RWPE2 (cell line): ENCODE measurements around the gene RAET1E.

Experiments used
- ATAC-seq: fragments of 200-7000 bp; cut with Tn5 transposase; 3 replicates; pipeline ENCODE4 v1.9.1; 2021; ENCODE audit warnings: low read depth
- DNase-seq: peaks from one replicate; pipeline ENCODE4 v3.0.0-alpha.2; 2020; ENCODE audit warnings: low spot score
- H3K27ac ChIP-seq: fragments of 450-650 bp; 2 replicates; pipeline ENCODE4 v1.5.1; 2017; ENCODE audit warnings: mild to moderate bottlenecking; ENCODE audit not compliant: poor library complexity, severe bottlenecking
- H3K27me3 ChIP-seq: fragments of 250-450 bp; sonication (Bioruptor Pico); 2 replicates; pipeline ENCODE4 v1.5.1; 2021; ENCODE audit warnings: mild to moderate bottlenecking, moderate library complexity; ENCODE audit not compliant: insufficient read depth, poor library complexity, severe bottlenecking
- H3K36me3 ChIP-seq: fragments of 250-450 bp; sonication (Bioruptor Pico); 2 replicates; pipeline ENCODE4 v1.5.1; 2020; ENCODE audit warnings: low read depth, mild to moderate bottlenecking, moderate library complexity
- H3K4me1 ChIP-seq: fragments of 250-450 bp; sonication (Bioruptor Pico); 2 replicates; pipeline ENCODE4 v1.5.1; 2021; ENCODE audit warnings: mild to moderate bottlenecking, moderate library complexity; ENCODE audit not compliant: insufficient read depth, poor library complexity, severe bottlenecking
- H3K4me3 ChIP-seq: fragments of 250-450 bp; sonication (Bioruptor Pico); 2 replicates; pipeline ENCODE4 v1.5.1; 2021; ENCODE audit warnings: mild to moderate bottlenecking, moderate library complexity; ENCODE audit not compliant: severe bottlenecking
- H3K9me3 ChIP-seq: fragments of 250-450 bp; sonication (Bioruptor Pico); 2 replicates; pipeline ENCODE4 v1.5.1; 2021; ENCODE audit warnings: mild to moderate bottlenecking, moderate library complexity; ENCODE audit not compliant: severe bottlenecking
- TF ChIP-seq, protein P1 (sequence below): fragments of 450-650 bp; IDR thresholded peaks from one replicate; pipeline ENCODE4 v1.5.1; 2017; ENCODE audit warnings: mild to moderate bottlenecking, moderate library complexity; ENCODE audit not compliant: poor library complexity, severe bottlenecking

Gene RAET1E

DNA sequence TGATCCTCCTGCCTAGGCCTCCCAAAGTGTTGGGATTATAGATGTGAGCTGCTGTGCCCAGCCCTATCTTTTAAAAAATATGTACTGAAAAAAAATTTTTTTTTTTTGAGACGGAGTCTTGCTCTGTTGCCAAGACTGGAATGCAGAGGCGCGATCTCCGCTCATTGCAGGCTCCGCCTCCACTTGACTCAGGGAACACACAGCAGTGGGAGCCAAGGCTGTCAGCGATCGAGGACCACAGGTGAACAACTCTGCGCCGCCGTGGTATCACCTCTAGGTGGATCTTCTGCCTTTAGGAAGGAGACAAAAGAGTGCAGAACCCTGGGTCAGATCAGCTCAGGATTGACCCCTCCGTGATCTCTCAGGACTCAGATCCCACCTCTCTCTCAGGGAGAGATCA is 13.7 kb downstream of the RAET1E start:
- Histone ChIP-seq H3K4me1 (peaks cover 38% of the 10 kb centered on the region), H3K27ac (no peak overlapping the region), H3K36me3 (no peaks in the 10 kb centered on the region), H3K4me3 (no peak overlapping the region), H3K27me3 (no peaks in the 10 kb centered on the region), H3K9me3 (no peaks in the 10 kb centered on the region)
- DNase-seq (no peak), ATAC-seq (0 out of 3 replicates have a peak, but pooled peaks have one; percentile 8)
- TF ChIP-seq, protein P1, sequence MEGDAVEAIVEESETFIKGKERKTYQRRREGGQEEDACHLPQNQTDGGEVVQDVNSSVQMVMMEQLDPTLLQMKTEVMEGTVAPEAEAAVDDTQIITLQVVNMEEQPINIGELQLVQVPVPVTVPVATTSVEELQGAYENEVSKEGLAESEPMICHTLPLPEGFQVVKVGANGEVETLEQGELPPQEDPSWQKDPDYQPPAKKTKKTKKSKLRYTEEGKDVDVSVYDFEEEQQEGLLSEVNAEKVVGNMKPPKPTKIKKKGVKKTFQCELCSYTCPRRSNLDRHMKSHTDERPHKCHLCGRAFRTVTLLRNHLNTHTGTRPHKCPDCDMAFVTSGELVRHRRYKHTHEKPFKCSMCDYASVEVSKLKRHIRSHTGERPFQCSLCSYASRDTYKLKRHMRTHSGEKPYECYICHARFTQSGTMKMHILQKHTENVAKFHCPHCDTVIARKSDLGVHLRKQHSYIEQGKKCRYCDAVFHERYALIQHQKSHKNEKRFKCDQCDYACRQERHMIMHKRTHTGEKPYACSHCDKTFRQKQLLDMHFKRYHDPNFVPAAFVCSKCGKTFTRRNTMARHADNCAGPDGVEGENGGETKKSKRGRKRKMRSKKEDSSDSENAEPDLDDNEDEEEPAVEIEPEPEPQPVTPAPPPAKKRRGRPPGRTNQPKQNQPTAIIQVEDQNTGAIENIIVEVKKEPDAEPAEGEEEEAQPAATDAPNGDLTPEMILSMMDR = no peak

- H3K27me3 ChIP-seq = no peaks in the 10 kb centered on the region
Measured at GRCh38 chr6:149881860-149882259, 16.1 kb downstream of the RAET1E start.

DNA sequence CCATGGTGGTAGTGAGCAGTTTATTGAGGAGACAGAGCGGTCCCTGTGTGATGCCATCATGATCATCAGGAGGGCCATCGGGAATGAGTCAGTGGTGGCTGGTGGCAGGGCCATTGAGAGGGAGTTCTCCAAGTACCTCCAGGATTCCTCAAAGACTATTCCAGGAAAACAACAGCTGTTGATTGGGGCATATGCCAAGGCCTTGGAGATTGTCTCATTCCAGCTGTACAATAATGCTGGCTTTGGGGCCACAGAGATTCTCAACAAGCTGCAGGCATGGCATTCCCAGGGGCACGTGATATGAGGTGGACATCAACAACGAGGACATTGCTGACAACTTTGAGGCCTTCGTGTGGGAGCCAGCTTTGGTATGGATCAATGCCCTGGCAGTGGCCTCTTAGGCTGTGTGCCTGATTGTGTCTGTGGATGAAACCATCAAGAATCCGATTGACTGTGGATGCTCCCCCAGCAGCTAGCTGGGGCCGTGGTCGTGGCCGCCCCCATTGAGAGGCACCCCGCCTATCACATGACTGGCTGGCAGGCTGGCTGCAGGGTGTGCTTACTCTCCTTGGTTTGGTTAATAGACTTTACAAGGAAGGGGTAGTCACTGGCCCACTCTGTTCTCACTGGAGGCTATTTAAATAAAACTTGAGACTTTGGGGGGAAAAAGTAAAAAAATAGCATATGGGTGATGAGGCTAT is 16.7 kb downstream of the RAET1E start:
- no peak overlapping the region for H3K4me3 ChIP-seq
- peaks cover 8% of the 10 kb centered on the region for H3K4me1 ChIP-seq
- DNase-seq (no peak), ATAC-seq (no peak)
- H3K27me3 ChIP-seq = no peaks in the 10 kb centered on the region
- H3K36me3 ChIP-seq = no peaks in the 10 kb centered on the region
- TF ChIP-seq, protein P1 = no peak
- H3K9me3 ChIP-seq = no peaks in the 10 kb centered on the region
- no peak overlapping the region for H3K27ac ChIP-seq

More at GRCh38 chr6:149881860-149882259, 16.1 kb downstream of the RAET1E start:
- TF ChIP-seq, protein P1 = no peak
- H3K4me1 ChIP-seq = peaks cover 15% of the 10 kb centered on the region
- no peak for ATAC-seq
- H3K9me3 ChIP-seq = no peaks in the 10 kb centered on the region
- H3K36me3 ChIP-seq = no peaks in the 10 kb centered on the region
- no peak overlapping the region for H3K4me3 ChIP-seq
- H3K27ac ChIP-seq = no peak overlapping the region
- no peak for DNase-seq

GRCh38 chr6:149877659-149878058 is 20.3 kb downstream of the RAET1E start:
- TF ChIP-seq, protein P1 = no peak
- H3K9me3 ChIP-seq = no peaks in the 10 kb centered on the region
- H3K4me3 ChIP-seq = no peak overlapping the region
- DNase-seq = no peak
- ATAC-seq = no peak
- H3K36me3 ChIP-seq = no peaks in the 10 kb centered on the region
- no peaks in the 10 kb centered on the region for H3K4me1 ChIP-seq
- H3K27ac ChIP-seq = no peak overlapping the region
- no peaks in the 10 kb centered on the region for H3K27me3 ChIP-seq

GRCh38 chr6:149876241-149876933 is 21.5 kb downstream of the RAET1E start:
- no peaks in the 10 kb centered on the region for H3K27me3 ChIP-seq
- H3K9me3 ChIP-seq = no peaks in the 10 kb centered on the region
- H3K36me3 ChIP-seq = no peaks in the 10 kb centered on the region
- no peak for DNase-seq
- H3K27ac ChIP-seq = no peak overlapping the region
- no peaks in the 10 kb centered on the region for H3K4me1 ChIP-seq
- no peak for ATAC-seq
- TF ChIP-seq, protein P1 = no peak
- no peak overlapping the region for H3K4me3 ChIP-seq
